PC-9 (cell line): Measurements from ENCODE around the gene FAM98B.

Source experiments
- CTCF ChIP-seq: fragments of 200-600 bp; sonication (generic); conservative IDR thresholded peaks from 2 replicates; pipeline ENCODE4 v1.6.1; 2017; ENCODE audit warnings: mixed run types, antibody characterized with exemption, mild to moderate bottlenecking, moderate library complexity
- EZH2 ChIP-seq: fragments of 200-600 bp; sonication (generic); IDR thresholded peaks from 2 replicates; pipeline ENCODE4 v1.8.0; 2017; ENCODE audit warnings: antibody characterized with exemption, low read depth

DNA sequence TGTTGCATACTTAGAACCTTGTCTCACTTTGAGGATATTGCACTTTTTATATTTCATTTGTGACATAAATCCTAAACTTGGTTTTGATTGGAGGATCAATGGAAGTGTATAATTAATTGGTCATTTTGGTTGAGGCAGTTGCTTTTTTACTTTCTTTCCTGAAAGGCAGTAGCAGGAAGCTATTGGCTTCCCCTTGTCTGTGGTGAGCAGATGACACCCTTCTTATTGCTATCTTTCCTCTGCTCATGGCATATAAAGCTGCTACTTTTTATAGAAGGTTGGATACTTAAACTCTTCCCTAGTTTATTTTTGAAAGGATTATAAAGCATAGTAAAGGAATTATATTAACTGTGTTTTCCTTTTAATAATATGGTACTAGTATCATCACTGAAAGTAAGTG lies 28.6 kb downstream of the FAM98B start:
- TF ChIP-seq EZH2 (no peak), CTCF (no peak)
